ENCODE data around the gene HOXD10.

Gene HOXD10

DNA sequence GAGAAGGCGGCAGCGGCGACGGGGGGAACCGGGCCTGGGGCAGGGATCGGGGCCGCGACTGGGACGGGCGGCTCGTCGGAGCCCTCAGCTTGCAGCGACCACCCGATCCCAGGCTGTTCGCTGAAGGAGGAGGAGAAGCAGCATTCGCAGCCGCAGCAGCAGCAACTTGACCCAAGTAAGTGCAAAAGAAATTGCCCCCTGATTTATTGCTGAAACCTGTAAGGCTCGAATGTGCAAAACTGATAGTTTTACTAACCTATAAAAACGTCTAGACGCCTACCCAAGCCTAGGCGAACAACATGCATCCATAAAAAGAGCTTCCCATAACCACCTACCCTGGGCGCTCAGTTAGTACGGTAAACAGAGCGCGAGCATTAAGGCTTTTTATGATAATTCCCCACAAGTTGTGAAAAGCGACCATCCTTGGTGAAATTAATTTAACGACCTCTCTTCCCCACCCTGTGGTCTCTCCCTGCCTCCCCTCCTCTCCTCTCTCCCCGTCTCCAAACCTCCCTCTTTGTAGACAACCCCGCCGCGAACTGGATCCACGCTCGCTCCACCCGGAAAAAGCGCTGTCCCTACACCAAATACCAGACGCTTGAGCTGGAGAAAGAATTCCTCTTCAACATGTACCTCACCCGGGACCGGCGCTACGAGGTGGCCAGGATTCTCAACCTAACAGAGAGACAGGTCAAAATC lies 7.0 kb downstream of the HOXD10 start:
- no peak for DNase-seq

DNA sequence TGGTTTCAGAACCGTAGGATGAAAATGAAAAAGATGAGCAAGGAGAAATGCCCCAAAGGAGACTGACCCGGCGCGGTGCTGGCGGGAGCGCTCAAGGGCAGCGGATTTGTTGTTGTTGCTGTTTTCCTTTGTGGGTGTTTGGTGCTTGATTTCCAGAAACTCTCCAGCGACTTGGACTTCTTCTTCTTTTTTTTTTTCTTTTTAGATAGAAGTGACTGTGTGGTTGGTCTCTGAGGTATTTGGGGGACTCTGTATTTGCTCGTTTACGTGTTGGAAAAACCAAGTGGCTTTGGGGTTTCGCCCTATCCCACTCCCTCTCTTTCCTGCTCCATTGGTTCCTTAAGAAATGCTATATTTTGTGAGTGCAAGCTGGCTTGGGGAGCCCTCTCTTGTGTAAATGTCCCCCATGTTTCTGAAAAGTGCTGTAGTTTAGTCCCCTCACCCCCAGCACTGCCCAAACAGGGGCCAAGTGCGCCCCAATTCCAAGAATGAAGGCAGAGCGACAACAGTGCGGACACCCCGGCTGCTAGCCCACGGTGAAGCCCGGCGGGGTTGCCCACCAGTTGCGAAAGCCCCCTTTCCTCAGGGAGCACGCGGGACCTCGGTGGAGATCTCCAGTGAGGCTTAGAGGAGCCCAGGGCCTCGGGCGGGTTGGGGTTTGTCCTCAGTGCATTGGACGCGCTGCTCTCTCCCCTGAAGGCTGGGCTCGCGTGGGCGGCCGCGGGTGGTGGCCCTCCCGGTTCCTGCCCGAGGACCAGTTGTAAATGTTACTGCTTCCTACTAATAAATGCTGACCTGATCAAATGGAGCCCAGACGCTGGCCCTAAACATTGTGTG lies 7.8 kb downstream of the HOXD10 start:
- no peak for DNase-seq

GRCh38 chr2:176124947-176125771 lies 8.6 kb downstream of the HOXD10 start:
- DNase-seq = no peak

- no peak for DNase-seq
These were observed 9.1 kb downstream of the HOXD10 start for GRCh38 chr2:176125772-176126054.

- peak; percentile 66 to 71 for DNase-seq
These were observed 10.6 kb downstream of the HOXD10 start for GRCh38 chr2:176126929-176127773.

DNA sequence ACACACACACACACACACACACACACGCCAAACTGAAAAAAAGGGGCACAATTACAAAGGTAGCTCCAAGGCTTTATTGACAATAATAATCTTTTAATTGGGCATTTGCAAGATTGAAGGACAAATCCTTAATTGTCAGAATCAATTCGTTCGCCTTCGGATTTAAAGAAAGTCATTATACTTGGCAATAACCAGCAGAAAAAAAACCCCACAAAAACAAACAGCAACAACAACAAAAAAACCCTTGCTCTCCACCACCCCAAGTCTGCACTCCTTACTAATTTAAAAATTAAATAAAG lies 11.1 kb downstream of the HOXD10 start:
- DNase-seq = no peak

DNA sequence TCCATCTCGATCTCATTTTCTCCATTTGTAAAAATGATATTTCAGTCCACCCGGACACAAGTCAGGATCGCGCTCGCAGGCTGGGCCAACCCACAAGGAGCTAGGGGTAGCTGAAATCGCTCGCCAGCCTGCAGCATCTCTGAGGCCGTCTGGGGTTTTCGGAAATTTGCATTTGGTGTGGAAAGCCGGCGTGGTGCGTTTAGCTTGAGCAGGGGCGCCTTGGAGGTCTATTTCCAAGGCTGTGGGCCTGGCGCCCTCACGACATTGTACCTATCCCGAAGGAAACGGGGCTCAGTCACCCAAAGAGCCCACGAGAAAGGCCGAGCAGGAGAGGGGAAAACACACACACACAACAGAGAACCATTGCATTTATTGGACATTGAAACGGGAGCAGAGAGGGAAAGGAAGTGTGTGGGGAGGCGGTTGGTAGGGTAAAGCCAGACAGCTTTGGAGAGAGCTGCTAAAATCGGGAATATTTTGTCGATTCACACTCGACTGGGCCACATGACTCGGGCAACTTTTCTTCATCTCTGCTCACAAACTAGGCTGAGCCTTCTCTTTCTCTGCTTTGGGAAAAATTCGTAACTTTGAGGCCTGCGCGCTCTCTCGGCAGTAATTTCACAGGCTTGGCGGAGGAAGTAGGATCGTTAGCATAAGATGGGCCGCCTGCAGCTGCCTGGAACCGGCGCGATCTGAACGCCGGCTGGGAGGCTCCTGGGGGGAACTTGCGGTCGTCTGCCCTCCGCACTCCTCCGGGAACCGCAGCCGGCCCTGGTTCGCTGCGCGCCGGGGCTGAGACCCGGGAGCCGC lies 11.8 kb downstream of the HOXD10 start:
- no peak for DNase-seq

DNA sequence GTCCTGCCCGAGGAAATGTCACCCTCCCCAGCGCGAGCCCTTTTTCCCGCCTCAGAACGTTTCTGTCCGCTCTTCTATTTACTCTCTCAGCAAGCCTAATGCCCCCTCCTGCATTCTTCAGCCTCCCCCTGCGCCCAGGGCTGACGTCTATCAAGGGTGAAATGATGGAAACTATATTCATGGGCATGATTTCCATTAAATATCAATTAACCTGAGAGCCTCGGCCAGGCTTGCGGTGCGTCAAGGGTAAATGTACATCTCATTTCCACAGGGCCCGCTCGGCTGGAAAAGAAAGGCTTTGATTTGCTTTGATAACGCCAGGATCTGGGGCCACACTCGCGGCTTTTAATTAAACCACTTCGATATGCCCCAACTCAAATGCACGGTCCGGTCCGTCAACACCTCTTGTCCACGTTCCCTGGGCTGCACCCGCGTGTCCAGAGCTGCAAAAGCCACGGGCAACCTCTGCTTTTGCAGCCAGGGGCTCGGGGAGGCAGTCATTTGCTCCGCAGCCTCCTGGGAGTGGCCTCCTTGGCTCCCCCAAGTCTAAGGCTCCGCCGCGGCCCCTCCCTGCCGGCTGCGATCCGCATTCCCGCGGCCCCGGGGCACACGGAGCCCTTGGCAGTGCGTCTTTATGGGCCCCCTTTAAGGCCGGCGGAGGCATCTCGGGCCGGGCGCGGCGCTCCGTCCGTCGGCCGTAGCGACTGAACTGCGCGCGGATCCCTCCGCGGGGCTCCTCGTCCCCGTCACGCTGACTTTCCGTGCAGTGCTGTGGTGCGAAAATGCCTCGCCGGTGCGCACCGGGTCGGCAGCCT lies 12.6 kb downstream of the HOXD10 start, which contains the start of gene HOXD8:
Gene HOXD8, plus strand, starts transcription at position 724 of the 815 bp plus-strand sequence. CDS start 662 bp downstream, outside the sequence.
- DNase-seq = no peak

- DNase-seq = no peak
These were observed 13.2 kb downstream of the HOXD10 start for GRCh38 chr2:176129813-176130146.

GRCh38 chr2:176130147-176130956 lies 13.8 kb downstream of the HOXD10 start:
- DNase-seq = peak in 1 of 2 donors; percentile 23

DNA sequence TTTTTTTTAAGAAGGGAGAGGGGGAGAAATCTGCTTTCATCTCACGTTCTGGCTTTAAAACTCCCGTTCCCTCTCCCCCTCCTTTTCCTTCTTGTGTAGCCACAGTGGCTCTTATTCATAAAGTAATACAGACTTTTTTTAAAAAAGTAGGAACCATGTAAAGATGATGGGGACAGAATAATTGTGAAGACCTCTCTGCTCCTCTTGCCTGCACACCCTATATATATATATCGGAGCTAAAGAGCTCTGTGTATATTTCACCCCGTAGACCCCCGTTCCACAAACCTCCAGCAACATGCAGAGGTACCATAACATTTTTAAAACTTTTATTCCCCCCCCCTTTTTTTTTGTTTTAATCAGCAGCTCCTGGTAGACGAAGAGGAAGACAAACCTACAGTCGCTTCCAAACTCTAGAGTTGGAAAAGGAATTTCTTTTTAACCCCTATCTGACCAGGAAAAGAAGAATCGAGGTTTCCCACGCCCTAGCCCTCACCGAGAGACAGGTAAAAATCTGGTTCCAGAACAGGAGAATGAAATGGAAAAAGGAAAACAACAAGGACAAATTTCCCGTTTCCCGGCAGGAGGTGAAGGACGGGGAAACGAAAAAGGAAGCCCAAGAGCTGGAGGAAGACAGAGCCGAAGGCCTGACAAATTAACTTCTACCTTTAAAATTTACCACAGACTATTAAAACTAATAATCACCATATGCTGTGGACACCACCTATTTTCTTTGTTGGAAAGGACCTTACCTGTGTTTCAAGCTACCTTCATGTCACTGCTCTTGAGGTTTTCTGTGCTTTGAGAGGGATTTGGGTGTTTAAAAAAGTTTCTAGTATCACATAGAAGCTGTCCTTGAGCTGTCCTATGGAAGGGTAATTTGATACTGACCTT lies 14.6 kb downstream of the HOXD10 start:
- no peak for DNase-seq

DNA sequence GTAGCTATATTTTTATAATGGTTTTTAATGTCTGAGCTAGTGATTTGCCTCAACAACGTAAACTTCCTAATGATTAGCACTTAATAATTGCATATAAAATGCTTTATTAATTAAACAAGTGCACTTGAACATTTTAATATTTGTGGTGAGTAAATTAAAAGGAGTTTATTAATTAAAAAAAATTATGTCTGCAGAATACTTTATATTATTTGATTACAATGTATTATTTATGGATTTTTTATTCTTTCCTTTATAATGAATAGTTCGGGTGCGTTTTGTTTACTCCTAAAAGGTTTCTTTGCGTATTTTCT lies 15.2 kb downstream of the HOXD10 start:
- DNase-seq = no peak

DNA sequence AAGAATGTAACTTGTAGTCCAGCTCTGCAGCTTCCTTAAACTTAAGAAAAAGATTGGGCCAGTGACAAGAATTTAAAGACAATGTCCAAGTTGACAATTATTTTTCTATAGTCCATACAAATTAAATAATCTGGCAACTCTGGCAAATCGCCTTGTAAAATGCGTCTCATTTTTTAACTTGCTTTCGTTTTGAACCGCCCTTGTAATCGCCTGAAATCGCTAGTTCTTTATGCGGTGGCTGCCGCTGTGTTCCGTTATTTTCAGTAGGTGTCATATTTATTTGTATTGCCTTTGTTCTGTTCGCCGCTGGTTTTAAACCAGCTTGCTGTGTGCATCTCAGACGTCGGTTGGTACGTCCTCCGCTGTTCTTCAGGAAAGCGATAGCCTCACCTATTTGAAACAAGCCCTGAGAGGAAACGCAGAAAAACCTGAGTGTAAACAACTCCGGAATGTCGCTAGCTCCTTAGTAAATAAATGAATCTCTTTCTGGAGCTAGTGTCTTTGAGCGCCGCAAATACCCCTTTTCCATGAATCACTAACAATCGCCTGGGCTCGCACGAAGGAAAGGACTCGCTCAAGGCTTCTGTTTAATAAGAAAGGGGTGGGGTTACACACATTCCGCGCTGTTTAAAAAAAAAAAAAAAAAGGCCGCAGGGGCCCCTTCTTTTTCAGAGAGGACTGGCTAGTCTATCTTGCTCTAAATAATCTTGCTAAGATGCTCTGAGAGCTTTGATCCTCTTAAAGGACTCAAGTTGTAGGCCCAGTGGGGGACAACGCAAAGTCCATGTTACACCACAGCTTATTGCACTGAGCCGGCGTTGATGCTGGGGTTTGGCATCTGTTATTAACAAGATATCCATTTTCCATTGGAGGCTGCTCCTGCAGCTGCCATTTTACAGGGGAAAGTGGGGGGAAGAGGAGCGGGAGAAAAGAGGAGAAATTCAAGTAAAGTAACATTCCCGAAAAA lies 15.9 kb downstream of the HOXD10 start:
- no peak for DNase-seq

DNA sequence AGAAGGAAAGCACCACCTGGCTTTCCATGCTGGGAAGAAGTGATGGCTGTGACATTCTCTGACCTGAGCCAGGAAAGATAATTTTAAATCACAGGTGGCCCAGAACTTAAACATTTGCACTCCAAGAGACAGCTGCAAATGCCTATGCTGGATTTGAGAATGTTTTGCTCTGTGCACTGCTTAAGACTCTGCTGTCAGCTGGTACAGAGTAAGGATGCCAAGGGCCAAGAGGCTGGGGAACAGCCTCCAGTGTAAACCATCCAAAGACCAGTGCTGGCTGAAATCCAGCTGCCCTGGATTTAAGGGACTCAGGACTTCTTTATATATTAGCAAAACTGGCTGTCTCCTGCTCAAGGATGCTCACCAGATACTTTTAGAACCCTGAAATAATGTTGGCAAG lies 16.8 kb downstream of the HOXD10 start:
- no peak for DNase-seq

- DNase-seq = no peak
These were observed 17.5 kb downstream of the HOXD10 start for GRCh38 chr2:176134035-176134434.

DNA sequence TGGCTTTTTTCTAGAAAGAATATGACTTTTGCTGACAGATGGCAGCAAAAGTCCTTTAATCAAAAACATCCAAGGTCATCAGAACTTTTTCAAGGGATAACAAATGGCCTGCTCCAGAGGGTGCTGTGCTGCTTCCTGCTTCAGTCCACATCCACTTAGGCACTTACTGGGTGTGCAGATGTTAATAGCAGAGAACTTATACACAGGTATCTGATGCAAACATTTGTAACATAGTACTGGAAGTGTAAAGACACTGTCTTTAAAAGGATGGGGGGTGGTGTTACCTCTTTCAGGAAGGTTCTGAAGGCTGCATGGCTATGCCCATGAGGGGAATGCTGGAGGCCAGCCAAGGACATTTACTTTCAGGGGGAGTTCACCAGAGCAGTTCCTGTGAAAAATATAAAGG lies 18.5 kb downstream of the HOXD10 start:
- DNase-seq = no peak

DNA sequence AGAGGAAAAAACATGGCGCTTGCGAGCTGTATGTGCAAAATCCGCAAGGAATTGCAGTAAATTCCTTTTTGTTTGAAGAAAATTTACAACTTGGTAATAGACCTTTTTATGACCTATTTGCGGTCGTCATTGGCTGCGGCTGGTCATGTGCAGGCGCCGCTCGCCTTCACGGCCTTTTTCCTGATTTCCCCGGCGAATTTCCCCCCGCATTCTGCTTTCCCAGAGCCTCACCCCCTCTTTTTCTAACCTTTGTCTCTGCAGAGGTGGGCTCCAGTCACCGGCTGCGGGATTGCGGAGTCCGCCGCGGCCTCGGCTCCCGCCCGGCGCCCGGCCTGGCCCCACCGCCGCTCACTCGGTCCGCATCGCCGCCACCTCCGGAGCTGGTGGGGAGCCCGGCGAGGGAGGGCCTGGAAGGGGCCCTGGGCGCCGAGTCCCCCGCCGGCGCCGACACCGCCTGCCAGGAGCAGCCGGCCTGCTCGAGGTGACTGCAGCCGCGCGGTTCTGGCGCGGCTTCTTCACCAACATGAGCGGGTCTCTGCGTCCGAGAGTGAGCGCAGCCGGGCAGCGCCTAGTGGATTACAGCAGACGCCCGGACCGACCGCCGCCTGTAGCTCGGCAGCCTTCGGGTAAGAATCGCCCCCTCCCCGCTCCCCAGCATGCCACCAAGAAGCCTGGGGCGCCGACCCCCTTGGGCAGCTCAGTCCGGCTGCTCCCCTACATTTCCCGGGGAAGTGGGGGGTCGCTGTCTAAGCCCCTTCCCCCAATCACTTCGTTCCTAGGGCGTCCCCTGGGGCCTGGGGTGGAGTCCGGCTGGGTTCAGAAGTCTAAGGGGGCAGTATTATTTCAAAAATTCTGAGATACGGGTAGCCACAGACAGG lies 20.0 kb downstream of the HOXD10 start:
- DNase-seq = no peak
